Endodermal cell (in vitro differentiated cells): ENCODE measurements around the gene ZFP3. TPM values are rescaled to one million over a fixed set of nuclear protein-coding genes. Genes with fewer than 3 reads are reported as not detected.
"Not testable (repeated sequence)": the region's sequence is repeated elsewhere in the genome, so short reads cannot be mapped to it uniquely, and the experiment has no call there.

Experiments
- DNase-seq: peaks from one replicate; pipeline ENCODE4 v3.0.0-alpha.2; 2017
- H3K27ac ChIP-seq: 2 replicates; pipeline ENCODE4 v1.5.1; 2013; ENCODE audit warnings: mild to moderate bottlenecking, low read depth, low read length, moderate library complexity
- H3K27me3 ChIP-seq: 2 replicates; pipeline ENCODE4 v1.6.1; 2013; ENCODE audit warnings: mild to moderate bottlenecking, low read length, moderate library complexity; ENCODE audit not compliant: insufficient read depth, control insufficient read depth, poor library complexity, severe bottlenecking
- H3K36me3 ChIP-seq: 2 replicates; pipeline ENCODE4 v1.7.0; 2013; ENCODE audit warnings: mild to moderate bottlenecking, low read length, moderate library complexity; ENCODE audit not compliant: control insufficient read depth, insufficient read depth
- H3K4me1 ChIP-seq: one replicate; pipeline ENCODE4 v1.7.0; 2013; ENCODE audit warnings: low read length; ENCODE audit not compliant: control insufficient read depth, insufficient read depth
- H3K4me3 ChIP-seq: 2 replicates; pipeline ENCODE4 v1.5.1; 2013; ENCODE audit warnings: mild to moderate bottlenecking, low read length, moderate library complexity
- H3K9ac ChIP-seq: 2 replicates; pipeline ENCODE4 v1.6.1; 2013; ENCODE audit warnings: mild to moderate bottlenecking, low read length, moderate library complexity; ENCODE audit not compliant: poor library complexity, severe bottlenecking; ENCODE audit errors: extremely low read depth
- H3K9me3 ChIP-seq: 2 replicates; pipeline ENCODE4 v1.6.1; 2013; ENCODE audit warnings: mild to moderate bottlenecking, low read length, moderate library complexity; ENCODE audit not compliant: control insufficient read depth
- H3K27ac Mint-ChIP-seq: 2 replicates; pipeline ENCODE4 v1.8.0; 2020; ENCODE audit warnings: mixed read lengths
- H3K27me3 Mint-ChIP-seq: 2 replicates; pipeline ENCODE4 v1.8.0; 2021; ENCODE audit warnings: mild to moderate bottlenecking, mixed read lengths; ENCODE audit not compliant: insufficient read depth
- H3K36me3 Mint-ChIP-seq: 2 replicates; pipeline ENCODE4 v1.8.0; 2020; ENCODE audit warnings: low read depth, mixed read lengths
- H3K4me1 Mint-ChIP-seq: 2 replicates; pipeline ENCODE4 v1.8.0; 2020; ENCODE audit warnings: mixed read lengths
- H3K4me3 Mint-ChIP-seq: 2 replicates; pipeline ENCODE4 v1.8.0; 2020; ENCODE audit warnings: mild to moderate bottlenecking, moderate library complexity, mixed read lengths
- H3K9me3 Mint-ChIP-seq: 2 replicates; pipeline ENCODE4 v1.8.0; 2020; ENCODE audit warnings: mild to moderate bottlenecking, mixed read lengths
- WGBS, 2 experiments: methylation state at CpG; one replicate each; pipeline versions ENCODE4 v1.1.5 to v1.1.7; 2013; ENCODE audit warnings: missing lambda C conversion rate in 2 of 2, mixed read lengths in 1 of 2; ENCODE audit not compliant: insufficient coverage in 1 of 2, insufficient read length in 1 of 2; 5-methylcytosine and 5-hydroxymethylcytosine counted together
- total RNA-seq, 2 donors: library from RNA; stranded (reverse); fragmentation: NEBNext Ultra II Directional in 1 of 2; extraction: Animal tissue kit (Norgen Biotek cat#: 25700) in 1 of 2; gene quantifications; 2 replicates in 1 of 2; 3 replicates in 1 of 2; pipeline ENCODE4 v1.2.1, GENCODE V29; 2021
- TF ChIP-seq, protein P1 (sequence below): fragments of 200-600 bp; sonication (generic); conservative IDR thresholded peaks from 2 replicates; pipeline ENCODE4 v1.5.0; 2021; ENCODE audit warnings: antibody characterized with exemption, mild to moderate bottlenecking

Gene ZFP3
- total RNA-seq, 2 donors from 2014 or later: 0.09 to 1.3 TPM

DNA sequence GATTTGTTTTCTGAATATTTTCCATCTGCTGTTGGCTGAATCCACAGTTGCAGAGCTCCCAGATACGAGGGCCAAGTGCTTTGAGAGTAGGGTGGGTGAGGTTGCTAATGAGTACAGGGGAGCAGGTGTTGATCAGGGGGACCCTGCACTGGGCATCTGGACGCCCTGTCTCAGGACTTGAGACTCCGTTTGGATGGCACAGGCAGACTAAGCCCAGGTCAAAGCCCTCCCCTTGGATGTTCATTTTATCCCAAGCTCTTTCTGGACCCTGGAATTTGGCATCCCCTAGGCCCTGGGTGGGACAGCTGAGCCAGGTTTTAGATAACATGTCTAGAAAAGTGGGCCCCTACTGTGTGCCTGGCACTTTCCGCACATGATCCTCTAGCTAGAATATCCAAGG is 49.6 kb downstream of the ZFP3 start:
- H3K27me3 Mint-ChIP-seq: peaks cover 56% of the 10 kb centered on the region
- TF ChIP-seq, protein P1, sequence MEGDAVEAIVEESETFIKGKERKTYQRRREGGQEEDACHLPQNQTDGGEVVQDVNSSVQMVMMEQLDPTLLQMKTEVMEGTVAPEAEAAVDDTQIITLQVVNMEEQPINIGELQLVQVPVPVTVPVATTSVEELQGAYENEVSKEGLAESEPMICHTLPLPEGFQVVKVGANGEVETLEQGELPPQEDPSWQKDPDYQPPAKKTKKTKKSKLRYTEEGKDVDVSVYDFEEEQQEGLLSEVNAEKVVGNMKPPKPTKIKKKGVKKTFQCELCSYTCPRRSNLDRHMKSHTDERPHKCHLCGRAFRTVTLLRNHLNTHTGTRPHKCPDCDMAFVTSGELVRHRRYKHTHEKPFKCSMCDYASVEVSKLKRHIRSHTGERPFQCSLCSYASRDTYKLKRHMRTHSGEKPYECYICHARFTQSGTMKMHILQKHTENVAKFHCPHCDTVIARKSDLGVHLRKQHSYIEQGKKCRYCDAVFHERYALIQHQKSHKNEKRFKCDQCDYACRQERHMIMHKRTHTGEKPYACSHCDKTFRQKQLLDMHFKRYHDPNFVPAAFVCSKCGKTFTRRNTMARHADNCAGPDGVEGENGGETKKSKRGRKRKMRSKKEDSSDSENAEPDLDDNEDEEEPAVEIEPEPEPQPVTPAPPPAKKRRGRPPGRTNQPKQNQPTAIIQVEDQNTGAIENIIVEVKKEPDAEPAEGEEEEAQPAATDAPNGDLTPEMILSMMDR: no peak
- Histone ChIP-seq H3K36me3 (no peaks in the 10 kb centered on the region), H3K27ac (no peak overlapping the region), H3K27me3 (peaks cover 17% of the 10 kb centered on the region), H3K9ac (no peak overlapping the region), H3K9me3 (no peaks in the 10 kb centered on the region), H3K4me1 (no peaks in the 10 kb centered on the region), H3K4me3 (no peak overlapping the region)
- WGBS, 2 experiments: 93 to 96% methylated on average over 3 to 4 of the region's 4 CpGs
- H3K27ac Mint-ChIP-seq: no peak overlapping the region
- H3K4me1 Mint-ChIP-seq: no peaks in the 10 kb centered on the region
- no peaks in the 10 kb centered on the region for H3K9me3 Mint-ChIP-seq
- H3K4me3 Mint-ChIP-seq: no peak overlapping the region
- DNase-seq: no peak
- H3K36me3 Mint-ChIP-seq: no peaks in the 10 kb centered on the region

DNA sequence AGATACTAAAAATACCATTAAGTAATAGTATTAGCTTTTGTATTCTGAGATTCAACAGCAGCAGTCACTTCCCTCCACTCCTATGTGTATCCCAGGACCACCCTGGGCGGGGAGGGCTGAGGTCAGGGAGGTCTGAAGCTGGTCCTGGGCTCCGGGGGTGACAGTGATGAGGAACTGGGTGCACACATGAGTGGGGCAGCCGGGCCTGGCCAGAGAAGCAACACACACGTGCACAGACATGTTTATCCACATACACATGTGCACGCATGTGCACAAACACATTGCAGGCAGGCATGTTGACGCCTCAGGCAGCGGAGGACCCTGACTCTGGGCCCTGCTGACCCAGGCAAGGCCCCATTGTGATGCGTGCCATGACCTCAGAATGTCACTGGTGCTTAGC is 50.1 kb downstream of the ZFP3 start:
- not testable (repeated sequence) for H3K36me3 Mint-ChIP-seq, H3K9ac ChIP-seq, H3K27ac ChIP-seq, H3K36me3 ChIP-seq, H3K9me3 Mint-ChIP-seq, H3K4me3 ChIP-seq, H3K9me3 ChIP-seq, H3K27ac Mint-ChIP-seq, H3K4me1 Mint-ChIP-seq, DNase-seq, H3K4me1 ChIP-seq, H3K4me3 Mint-ChIP-seq
- H3K27me3 Mint-ChIP-seq: peaks cover 60% of the 10 kb centered on the region
- peaks cover 17% of the 10 kb centered on the region for H3K27me3 ChIP-seq
- WGBS, 2 experiments: 84 to 91% methylated on average over 5 to 8 of the region's 8 CpGs

DNA sequence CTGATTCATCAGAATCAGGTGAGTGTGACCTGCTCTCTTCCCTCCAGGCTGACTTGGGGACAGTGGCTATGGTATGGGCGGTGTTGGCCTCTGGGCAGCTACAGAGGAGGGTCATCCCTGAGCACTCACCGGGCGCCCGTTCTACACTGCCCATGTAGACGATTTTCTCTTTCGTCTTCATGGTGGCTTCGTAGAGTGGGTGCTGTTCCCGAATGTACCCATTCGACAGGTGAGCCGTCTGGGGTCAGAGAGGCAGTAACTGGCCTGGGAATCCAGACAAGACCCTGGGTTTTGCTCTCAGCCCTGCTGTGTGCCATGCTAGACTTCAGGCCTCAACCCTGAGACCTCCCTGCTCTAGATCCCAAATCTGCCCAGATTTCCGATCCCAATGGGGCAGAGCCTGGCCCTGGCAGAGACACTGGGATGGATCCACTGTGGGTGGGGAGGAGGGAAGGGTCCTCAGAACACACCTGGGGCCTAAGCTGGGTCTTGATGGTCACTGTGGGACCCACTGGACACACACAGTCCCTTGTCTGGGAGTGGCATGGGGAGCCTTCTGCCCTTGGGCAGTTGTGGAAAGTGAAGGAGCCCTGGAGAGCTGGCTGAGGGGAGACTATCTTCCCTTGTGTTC is 50.8 kb downstream of the ZFP3 start:
- H3K36me3 ChIP-seq: no peaks in the 10 kb centered on the region
- no peak overlapping the region for H3K4me3 ChIP-seq
- Mint-ChIP-seq H3K27ac (no peak overlapping the region), H3K9me3 (no peaks in the 10 kb centered on the region), H3K4me1 (no peaks in the 10 kb centered on the region), H3K36me3 (no peaks in the 10 kb centered on the region), H3K27me3 (peaks cover 59% of the 10 kb centered on the region), H3K4me3 (no peak overlapping the region)
- WGBS, 2 experiments: 92 to 93% methylated on average over 8 to 11 of the region's 11 CpGs
- H3K9me3 ChIP-seq: no peaks in the 10 kb centered on the region
- TF ChIP-seq, protein P1: no peak
- H3K9ac ChIP-seq: no peak overlapping the region
- no peaks in the 10 kb centered on the region for H3K4me1 ChIP-seq
- no peak for DNase-seq
- H3K27ac ChIP-seq: no peak overlapping the region
- H3K27me3 ChIP-seq: peaks cover 11% of the 10 kb centered on the region

DNA sequence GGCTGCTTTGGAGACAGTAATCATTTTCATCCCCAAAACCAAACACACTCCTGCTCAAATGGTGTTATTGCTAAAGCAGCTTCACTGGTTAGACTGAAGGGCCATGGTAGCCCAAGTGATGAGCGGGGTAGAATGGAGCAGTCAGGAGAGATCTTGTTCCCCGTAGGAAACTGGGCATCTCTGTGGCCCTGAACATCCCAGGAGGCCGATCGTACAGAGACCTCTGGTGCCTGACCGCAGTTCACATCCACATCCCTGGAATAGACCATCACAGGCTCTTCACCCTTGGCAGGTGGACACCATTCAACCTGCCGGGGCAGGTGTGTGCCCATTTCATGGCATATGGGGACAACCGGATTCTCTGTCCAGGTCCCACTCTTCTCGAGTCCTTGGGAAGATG is 51.5 kb downstream of the ZFP3 start:
- not testable (repeated sequence) for H3K27me3 ChIP-seq, H3K36me3 Mint-ChIP-seq, H3K4me3 Mint-ChIP-seq, DNase-seq, H3K36me3 ChIP-seq, H3K27ac ChIP-seq, H3K9ac ChIP-seq, H3K9me3 ChIP-seq, H3K4me1 ChIP-seq, H3K9me3 Mint-ChIP-seq, H3K27ac Mint-ChIP-seq, H3K4me3 ChIP-seq, H3K4me1 Mint-ChIP-seq
- H3K27me3 Mint-ChIP-seq: peaks cover 57% of the 10 kb centered on the region
- 90 to 94% methylated on average over 7 to 8 of the region's 8 CpGs for WGBS, 2 experiments

DNA sequence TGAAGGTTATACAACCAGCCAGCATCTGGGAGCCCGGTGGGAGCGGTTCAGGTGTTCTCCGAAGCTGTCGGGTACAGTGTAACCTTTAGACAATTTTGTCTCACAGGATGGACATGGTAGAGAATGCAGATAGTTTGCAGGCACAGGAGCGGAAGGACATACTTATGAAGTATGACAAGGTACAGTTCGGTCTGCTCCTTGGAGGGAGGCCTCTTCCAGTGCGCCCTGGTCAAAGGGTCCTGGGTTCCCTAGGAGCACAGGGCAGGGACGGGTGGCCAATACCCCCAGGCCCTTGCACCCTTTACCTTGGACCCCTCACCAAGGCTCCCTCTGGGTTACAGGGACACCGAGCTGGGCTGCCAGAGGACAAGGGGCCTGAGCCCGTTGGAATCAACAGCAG is 52.0 kb downstream of the ZFP3 start:
- H3K9ac ChIP-seq, DNase-seq, H3K4me3 ChIP-seq, H3K27ac Mint-ChIP-seq, H3K4me3 Mint-ChIP-seq, H3K36me3 ChIP-seq, H3K27ac ChIP-seq, H3K9me3 ChIP-seq, H3K27me3 ChIP-seq, H3K4me1 Mint-ChIP-seq, H3K36me3 Mint-ChIP-seq, H3K9me3 Mint-ChIP-seq, H3K4me1 ChIP-seq: not testable (repeated sequence)
- 92 to 99% methylated on average over 6 to 10 of the region's 10 CpGs for WGBS, 2 experiments
- H3K27me3 Mint-ChIP-seq: peaks cover 54% of the 10 kb centered on the region

DNA sequence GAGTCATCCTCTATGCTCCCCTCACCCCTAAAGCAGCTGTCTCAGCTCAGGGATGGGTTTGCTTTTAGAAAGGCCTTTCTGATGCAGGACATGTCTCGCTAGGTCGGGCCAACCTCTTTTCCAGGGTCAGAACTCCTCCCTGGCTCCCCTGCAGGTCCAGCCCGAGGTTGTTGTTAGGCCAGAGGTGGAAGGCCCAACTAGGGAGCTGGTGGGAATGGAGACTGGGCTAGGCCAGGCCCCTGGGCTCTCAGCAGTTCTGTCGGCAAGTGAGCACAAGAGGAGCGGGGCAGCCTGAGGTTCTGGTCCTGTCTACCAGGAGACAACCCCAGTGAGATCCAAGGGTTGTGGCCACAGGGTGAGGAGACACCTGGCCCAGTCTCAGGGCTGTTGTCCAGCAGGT is 52.4 kb downstream of the ZFP3 start:
- 89 to 100% methylated on average over 1 to 5 of the region's 5 CpGs for WGBS, 2 experiments
- not testable (repeated sequence) for H3K36me3 ChIP-seq, H3K4me3 ChIP-seq, H3K4me1 Mint-ChIP-seq, H3K27ac Mint-ChIP-seq, H3K36me3 Mint-ChIP-seq, H3K4me3 Mint-ChIP-seq, H3K9me3 Mint-ChIP-seq, H3K27ac ChIP-seq, H3K27me3 ChIP-seq, H3K9me3 ChIP-seq, H3K9ac ChIP-seq, DNase-seq, H3K4me1 ChIP-seq
- peaks cover 51% of the 10 kb centered on the region for H3K27me3 Mint-ChIP-seq
